GM19468 (cell line): ENCODE measurements around the gene QSOX2.

Experiments
- ATAC-seq: cut with Tn5 transposase; IDR thresholded peaks from one replicate; pipeline ENCODE4 v1.9.1; 2021; ENCODE audit warnings: mild to moderate bottlenecking, moderate library complexity, moderate number of reproducible peaks; ENCODE audit not compliant: unreplicated experiment; ENCODE audit errors: extremely low read depth

Gene QSOX2

DNA sequence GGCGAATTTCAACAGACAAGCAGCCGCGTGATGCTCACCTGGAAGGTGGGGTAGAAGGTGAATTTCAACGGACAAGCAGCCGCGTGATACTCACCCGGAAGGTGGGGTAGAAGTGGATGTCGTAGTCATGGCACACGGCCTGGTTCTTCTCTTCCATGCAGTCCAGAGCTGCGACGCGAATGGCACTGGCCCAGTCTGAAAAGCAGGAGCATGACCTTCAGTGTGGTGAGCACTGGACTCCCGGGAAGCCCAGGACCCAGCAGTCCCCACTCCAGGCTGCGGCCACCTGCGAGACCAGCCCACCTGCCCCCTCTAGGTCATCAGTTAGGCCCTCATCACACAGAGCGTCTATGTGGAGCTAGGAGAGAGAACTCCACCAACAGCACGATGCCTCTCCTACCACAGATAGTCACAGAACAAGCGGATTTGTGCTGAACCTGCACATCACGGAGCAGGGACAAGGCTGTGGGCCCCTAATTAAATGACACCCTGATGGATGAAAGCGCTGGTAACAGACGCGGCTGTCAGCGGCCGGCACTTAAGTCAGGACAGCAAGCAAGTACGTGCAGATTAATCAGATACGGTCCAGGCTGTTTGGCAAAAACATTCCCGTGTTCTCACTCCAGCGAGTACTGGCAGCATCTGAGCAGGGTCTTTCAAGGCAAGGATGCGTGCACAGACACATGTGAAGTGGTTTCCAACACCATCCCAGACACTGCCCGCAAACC is 18.8 kb downstream of the QSOX2 start:
- ATAC-seq, result no peak

DNA sequence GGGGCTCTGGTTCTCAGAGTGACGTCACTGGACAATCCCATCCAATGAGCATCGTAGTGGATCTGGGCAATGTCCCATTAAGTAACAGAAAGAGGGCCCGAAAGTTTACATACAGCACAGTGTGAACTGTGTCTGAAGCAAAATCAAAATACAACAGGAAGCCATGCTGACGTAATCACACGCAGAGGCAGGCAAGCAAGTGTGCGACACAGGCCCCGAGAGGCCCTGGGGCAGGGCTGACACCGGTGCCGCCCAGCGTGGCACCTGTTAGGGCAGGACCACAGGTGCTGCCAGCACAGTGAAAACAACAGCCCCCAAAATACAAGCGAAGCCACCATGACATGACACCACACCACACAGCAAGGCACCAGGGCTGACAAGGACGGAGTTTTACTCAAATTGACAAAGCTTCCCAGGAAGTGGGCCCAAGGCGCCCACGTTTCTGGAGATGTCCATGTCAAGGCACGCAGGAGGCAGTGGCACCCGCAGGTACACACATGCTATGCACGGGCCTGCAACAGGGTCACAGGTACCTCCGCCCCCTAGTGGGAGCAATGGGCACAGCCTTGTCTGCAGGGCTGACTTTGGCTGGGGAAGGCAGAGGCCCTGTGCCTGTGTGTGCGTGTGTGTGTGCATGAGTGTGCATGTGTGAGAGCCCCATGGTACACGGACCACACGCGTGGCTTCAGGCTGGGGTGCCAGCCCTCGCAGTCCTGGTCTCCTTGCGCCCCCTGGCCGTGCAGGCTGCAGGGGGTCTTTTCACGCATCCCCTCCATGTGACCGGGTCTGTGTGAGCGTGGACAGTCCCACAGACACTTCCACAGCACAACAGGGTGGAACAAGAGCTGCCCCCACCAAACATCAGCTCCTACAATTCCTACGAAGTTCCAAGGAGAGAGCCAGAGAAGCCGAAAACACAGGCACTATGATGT is 19.6 kb downstream of the QSOX2 start:
- peak; percentile 17 for ATAC-seq

- ATAC-seq, result no peak
These were observed 20.3 kb downstream of the QSOX2 start for GRCh38 chr9:136225366-136225747.

DNA sequence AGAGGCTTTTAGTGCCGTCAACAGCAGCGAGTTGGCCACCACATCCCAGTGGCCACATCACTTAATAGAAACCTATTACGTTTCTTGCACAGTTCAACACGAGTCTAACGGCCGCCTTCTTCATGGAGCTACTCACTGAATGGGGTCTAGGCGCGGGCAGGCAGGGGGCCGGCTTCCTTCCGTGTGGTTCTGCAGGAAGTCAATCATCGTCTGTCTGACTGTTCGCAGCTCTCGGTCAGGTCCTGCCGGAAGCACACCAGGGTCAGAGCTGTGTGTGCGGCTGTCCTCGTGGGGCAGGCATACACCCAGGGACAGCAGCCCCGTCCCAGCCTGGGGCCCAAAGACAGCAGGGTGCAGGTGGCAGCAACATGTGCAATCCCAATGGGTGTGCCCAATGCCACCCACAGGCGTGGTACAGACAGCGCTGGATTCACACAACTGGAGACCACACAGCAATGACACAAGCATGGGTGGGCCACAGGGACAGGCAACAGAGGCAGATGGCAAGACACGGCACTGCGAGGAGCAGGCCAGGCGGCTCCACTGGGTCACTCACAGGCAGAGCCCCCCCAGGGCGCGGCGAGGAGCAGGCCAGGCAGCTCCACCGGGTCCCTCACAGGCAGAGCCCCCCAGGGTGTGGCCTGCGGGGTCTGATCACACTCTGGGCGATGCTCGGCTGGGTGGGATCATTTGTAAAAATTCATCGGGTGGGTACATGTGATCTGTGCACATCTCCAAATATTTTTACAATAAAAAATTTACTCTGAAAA is 21.6 kb downstream of the QSOX2 start:
- no peak for ATAC-seq

GRCh38 chr9:136222906-136223285 is 22.7 kb downstream of the QSOX2 start:
- no peak for ATAC-seq

GRCh38 chr9:136222166-136222905 is 23.3 kb downstream of the QSOX2 start:
- ATAC-seq, result no peak

DNA sequence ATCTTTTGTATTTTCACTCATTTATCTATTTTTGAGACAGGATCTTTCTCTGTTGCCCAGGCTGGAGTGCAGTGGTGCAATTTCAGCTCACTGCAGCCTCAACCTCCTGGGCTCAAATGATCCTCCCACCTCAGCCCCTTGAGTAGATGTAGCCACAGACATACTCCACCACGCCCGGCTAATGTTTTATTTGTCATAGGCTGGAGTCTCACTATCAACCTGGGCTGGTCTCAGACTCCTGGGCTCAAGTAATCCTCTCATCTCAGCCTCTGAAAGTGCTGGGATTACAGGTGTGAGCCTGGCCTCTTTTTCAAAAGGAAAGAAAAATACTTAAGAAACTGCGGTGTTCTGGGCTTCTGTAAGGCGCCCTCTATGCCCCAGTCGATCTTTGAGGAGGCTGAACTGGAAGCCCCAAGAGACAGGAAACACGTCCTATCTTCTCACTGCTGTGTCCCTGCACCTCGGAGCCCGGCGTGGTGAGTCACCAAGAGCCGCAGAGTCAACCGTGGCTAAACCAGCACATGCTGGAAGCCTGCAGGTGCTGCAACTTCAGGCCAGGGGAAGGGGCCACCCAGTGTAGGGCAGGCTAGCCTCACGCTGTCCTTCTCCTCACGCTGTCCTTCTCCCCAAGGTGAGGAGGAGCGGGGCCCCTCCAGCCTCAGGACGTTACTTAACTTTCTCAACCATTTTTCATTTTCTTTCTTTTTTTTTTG is 25.4 kb downstream of the QSOX2 start:
- ATAC-seq, result no peak

DNA sequence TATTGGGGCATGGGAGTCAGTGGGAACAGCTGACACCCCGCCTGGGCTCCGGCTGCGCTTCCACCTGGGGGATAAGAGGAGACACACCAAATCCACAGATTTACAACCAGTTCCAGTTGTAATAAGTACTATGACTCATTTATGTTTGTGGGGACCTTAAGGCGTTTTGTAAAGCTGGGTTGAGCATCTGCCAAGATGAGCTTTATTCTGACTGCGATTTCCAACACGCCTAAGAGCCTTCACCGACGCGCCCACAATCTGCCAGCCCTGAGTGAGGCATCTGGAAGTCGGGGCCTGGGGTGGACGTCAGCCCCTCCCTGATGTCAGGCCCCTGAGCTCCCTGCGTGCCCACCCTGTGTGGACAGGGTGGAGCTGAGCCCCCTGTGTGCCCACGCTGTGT is 26.3 kb downstream of the QSOX2 start:
- ATAC-seq, result no peak

GRCh38 chr9:136218673-136219072 is 26.9 kb downstream of the QSOX2 start:
- no peak for ATAC-seq

DNA sequence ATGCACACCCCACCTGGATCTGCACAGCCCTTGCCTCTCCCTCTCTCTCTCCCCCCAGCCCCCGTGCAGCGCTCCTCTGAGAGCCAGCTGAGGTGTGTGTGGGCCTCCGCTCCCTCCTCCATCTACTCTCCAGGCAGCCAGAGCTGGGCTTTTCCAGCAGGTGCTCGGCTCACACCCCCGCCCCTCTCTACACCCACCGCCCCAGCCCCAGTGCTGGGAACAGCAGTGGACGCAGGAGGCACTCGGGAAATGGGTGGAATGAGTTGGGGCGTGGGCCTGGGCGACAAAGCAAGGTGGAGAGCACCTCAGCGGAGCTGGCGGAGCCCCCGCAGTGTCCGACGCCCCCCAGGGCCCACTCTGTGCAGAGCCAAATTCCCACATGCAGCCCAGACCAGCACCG is 27.3 kb downstream of the QSOX2 start:
- ATAC-seq, result no peak

DNA sequence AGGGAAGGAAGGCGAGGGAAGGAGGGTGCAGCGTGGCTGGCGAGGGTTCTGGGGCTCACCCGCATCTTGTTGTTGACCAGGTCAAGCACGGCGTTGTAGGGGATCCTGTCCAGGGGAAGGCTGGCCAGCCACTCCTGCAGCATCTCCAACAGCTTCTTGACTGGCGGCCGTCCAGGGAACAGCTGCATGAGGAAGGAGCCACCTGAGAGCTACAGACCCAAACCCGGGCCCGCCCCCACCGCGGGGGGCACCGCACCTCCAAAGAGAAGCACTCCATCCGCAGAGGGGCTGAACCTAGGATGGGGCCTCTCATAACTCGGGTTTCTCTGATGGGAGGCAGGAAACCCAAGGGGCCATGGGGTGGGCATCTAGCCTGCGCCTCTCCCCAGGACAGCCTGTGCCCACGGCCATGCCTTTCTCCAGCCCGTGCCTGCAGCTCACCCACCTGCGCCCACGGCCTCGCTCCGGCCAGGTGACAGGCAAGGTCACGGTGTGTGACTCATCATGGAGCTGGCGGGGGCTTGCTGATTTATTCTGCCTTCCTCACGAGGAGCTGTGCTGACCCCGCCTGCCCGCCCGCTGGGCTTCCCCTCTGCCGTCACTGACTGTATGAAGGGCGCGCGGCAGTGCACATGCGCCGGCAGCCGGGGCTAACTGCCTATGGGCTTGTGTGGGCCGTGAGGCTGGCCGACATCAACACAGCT is 28.9 kb downstream of the QSOX2 start:
- ATAC-seq, result no peak

- no peak for ATAC-seq
These were observed 31.9 kb downstream of the QSOX2 start for GRCh38 chr9:136213733-136214132.

DNA sequence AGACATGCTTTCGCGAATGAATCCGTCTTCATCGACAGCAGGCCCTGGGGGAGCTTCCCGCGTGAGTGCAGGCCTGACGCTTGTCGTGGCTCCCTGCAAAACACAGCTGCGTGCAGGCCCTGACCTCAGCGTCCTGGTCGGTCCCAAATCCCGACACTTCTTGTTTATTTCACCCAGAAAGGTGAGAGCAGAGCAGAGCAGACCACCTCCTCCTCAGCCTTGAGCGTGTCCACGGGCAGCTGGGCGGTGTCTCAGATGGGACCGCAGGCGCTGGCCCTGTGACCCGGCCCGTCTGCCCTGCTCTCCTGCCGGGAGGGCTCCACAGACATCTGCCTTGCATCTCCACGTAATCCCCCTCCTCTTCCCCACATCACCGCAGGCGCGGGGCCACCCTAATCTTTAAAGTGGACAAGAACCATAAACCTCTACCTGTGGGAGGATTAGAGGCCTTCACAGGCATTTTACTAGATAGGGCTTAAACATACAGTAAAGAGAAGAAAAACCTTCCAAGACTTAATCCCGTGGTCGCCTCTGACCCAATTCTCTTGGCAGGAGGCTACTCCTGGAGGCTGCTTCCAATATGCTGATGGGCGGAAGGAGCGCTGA is 33.2 kb downstream of the QSOX2 start:
- ATAC-seq, result no peak

DNA sequence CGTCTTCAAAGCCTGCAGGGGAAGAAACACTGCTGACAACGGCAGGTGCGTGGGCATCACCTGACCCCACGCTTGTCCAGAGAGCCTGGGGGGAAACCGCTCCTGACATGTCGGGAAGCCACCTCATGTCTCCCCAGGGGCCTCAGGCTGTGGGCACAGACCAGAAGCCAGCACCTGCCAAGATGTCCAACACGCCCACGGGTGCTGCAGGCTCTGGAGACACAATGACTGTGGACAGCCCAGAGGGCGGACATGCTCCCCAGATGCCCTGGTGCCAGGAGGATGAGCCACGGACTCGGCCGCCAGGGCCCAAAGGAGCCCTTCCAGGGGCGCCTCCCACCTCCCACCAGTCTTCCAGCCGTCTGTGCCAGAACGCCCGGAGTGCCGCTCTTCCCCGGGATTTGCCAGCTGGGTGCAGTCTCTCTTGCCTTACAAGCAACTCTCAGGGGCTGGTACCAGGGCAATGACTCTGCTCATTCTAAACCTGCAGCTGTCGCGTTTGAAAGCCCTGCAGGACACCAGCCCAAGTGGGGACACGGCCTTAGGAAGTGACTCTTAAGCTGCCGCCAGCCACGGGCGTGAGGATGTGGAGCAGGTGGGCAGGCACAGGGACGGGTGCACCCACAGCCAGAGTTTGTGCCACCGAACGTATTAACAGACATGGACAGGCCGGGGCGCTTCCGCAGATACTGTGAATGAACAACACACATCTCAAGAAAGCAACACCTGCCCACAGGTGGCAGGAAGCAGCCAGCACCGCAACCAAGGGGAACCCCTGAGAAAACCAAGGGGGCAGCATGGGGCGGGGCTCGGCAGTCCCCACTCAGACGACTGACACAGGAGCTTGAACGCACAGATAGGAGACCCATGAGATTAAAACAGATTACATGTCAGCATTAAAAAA is 33.9 kb downstream of the QSOX2 start:
- no peak for ATAC-seq

GRCh38 chr9:136211006-136211405 is 34.6 kb downstream of the QSOX2 start:
- ATAC-seq, result no peak

- no peak for ATAC-seq
These were observed 35.3 kb downstream of the QSOX2 start for GRCh38 chr9:136210276-136210675.

- ATAC-seq, result no peak
These were observed 35.8 kb downstream of the QSOX2 start for GRCh38 chr9:136209786-136210185.
